Measurements from ENCODE around the gene GALNT15. TPM values are rescaled to one million over a fixed set of nuclear protein-coding genes. Genes with fewer than 3 reads are reported as not detected.
A peak's percentile ranks its signal among the peaks of the same experiment; 100 is the strongest.

GALNT15 gene
- total RNA-seq, 2 experiments from 2014 or later = not detected

DNA sequence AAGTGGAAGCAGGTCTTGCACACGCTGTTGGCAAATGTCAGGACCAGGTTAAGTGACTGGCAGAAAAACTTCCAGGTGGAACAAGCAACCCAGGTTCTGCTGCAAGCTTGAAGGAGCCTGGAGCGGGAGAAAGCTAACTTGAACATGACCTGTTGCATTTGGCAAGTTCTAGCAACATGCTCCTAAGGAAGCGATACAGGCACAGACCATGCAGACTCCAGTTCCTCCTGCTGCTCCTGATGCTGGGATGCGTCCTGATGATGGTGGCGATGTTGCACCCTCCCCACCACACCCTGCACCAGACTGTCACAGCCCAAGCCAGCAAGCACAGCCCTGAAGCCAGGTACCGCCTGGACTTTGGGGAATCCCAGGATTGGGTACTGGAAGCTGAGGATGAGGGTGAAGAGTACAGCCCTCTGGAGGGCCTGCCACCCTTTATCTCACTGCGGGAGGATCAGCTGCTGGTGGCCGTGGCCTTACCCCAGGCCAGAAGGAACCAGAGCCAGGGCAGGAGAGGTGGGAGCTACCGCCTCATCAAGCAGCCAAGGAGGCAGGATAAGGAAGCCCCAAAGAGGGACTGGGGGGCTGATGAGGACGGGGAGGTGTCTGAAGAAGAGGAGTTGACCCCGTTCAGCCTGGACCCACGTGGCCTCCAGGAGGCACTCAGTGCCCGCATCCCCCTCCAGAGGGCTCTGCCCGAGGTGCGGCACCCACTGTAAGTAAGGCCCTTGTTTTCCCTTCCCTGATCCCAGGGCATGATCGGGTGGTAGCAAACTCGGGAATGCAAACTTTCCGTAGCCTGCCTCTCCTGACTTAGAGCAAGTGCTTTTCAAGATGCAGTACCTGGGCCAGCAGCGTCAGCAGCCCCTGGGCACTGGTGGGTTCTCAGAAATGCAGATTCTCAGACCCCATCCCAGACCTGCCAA is 759 bp downstream of the GALNT15 start:
- DNase-seq = no peak
- Mint-ChIP-seq H3K9me3 (no peaks in the 10 kb centered on the region), H3K4me3 (no peak overlapping the region), H3K36me3 (ENCODE audit: low read depth) (no peaks in the 10 kb centered on the region), H3K27ac (no peak overlapping the region), H3K4me1 (no peaks in the 10 kb centered on the region), H3K27me3 (peaks cover 29% of the 10 kb centered on the region)
- CTCF ChIA-PET = interaction anchor here (1.0 kb wide), 1 partner anchor 126 kb away, joined by 3 read pairs; no protein-coding TSS in a partner anchor
- POLR2A ChIA-PET = no interaction called here

DNA sequence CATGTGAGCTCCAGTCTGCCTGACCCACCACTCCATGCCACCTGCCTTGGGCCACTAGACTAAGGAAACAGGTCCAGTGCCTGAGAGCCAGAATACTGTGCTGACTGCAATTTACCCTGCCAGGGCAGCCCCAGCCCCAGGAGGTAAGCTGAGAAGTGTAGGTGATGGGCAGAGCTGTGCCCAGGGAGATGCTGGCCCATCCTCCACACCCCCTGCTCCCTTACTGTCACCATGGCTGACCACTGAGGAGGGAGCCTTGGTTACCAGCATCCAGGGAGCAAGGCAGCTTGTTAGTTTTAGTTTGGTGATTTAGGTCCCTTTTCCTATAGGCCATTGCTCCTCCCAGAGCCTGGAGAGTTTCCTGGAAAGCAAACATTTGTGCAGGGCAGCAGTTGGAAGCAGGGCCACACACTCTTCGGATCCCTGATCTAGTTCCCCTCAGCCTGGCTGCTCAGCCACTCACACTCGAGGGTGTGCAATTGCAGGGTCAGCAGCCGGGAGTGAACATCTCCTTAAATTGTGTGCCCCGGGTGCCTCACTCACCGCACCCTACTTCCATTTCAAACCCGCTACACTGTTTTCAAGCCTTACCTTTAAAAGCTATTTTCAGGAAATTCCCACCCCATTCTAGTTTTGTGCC is 2.0 kb downstream of the GALNT15 start:
- no peak for DNase-seq
- Mint-ChIP-seq H3K4me1 (no peaks in the 10 kb centered on the region), H3K36me3 (ENCODE audit: low read depth) (no peaks in the 10 kb centered on the region), H3K9me3 (no peaks in the 10 kb centered on the region), H3K4me3 (no peak overlapping the region), H3K27ac (no peak overlapping the region), H3K27me3 (peaks cover 29% of the 10 kb centered on the region)
- CTCF ChIA-PET = interaction anchor here (1.0 kb wide), 1 partner anchor 127 kb away, joined by 7 read pairs; no protein-coding TSS in a partner anchor
- POLR2A ChIA-PET = no interaction called here

DNA sequence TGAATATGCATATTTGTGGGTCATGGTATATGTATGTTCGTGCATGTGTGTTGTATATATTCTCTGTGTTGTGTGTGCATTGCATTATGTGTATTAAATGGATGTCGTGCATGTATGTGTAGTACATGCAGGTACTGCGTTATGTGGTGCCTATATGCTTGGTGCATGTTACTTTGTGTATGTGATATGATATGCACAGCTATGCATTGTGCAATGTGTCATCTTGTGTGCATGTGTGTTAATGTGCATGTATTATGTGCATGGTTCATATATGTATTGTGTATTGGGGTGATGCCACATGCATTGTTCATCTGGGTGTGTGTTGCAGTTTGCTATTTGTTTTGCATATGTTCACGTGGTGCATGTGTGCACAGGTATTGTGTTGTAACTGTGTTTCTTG is 2.9 kb downstream of the GALNT15 start:
- Mint-ChIP-seq H3K27ac (no peak overlapping the region), H3K27me3 (peaks cover 29% of the 10 kb centered on the region), H3K9me3 (no peaks in the 10 kb centered on the region), H3K4me3 (no peak overlapping the region), H3K4me1 (no peaks in the 10 kb centered on the region), H3K36me3 (ENCODE audit: low read depth) (no peaks in the 10 kb centered on the region)
- CTCF ChIA-PET = no interaction called here
- no peak for DNase-seq
- POLR2A ChIA-PET = no interaction called here

DNA sequence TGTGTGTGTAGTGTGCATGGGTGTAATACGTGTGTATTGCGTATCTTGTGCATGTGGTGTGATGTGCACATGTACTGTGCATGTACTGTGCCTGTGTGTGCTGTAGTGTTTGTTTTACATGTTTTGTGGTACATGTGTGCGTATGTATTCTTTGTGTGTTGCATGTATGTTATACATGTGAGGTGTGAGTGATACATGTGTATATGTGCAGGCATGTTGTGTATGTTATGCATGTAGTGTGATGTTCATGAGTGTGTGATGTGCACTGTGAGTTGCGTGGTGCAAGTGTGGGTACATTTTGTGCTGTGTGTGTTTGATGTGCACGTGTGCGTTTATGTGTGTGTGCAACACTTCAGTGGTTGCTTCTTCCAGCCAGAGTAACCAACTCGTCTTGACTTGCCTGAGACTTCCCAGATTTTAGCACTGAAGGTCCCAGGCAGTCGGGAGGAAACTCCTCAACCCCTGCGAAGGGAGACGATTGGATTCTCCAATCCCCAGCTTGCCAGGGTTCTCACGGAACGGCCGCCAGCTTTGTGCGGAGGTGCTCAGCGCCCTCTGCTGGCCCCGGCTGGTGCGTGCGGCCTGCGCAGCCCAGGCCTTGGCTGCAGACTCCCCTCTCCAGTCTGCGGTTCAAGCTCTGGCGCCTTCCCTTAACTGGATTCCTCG is 3.6 kb downstream of the GALNT15 start:
- H3K36me3 Mint-ChIP-seq (ENCODE audit: low read depth) = no peaks in the 10 kb centered on the region
- ChIA-PET CTCF (interaction anchor here (0.6 to 1.9 kb wide), 17 partner anchors 10 to 462 kb away, joined by 3 to 21 read pairs (median 3); no protein-coding TSS in a partner anchor), POLR2A (interaction anchor here (1.5 kb wide), 1 partner anchor 130 kb away, joined by 3 read pairs; no protein-coding TSS in a partner anchor)
- no peak overlapping the region for H3K27ac Mint-ChIP-seq
- no peak overlapping the region for H3K4me3 Mint-ChIP-seq
- peak; percentile 63 for DNase-seq
- no peaks in the 10 kb centered on the region for H3K4me1 Mint-ChIP-seq
- H3K9me3 Mint-ChIP-seq = no peaks in the 10 kb centered on the region
- peaks cover 29% of the 10 kb centered on the region for H3K27me3 Mint-ChIP-seq

DNA sequence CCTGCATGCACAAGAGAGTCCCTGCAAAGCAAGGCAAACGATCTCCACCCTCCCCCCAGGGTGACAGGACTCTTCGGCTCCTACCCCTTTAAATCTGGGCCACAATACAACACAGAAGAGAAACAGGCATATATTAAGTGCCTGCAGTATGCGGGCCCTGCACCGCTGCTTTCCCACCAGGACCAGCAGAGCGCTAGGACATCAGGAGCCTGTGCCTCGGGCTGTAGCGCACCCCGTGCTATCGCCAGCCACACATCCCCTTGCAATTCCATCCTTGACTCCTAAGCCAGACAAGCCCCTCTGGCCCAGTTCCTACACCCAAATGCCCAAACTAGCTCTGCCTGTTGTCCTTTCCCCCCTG is 4.1 kb downstream of the GALNT15 start:
- POLR2A ChIA-PET = interaction anchor here (1.5 kb wide), 1 partner anchor 131 kb away, joined by 3 read pairs; no protein-coding TSS in a partner anchor
- Mint-ChIP-seq H3K27me3 (peaks cover 26% of the 10 kb centered on the region), H3K36me3 (ENCODE audit: low read depth) (no peaks in the 10 kb centered on the region), H3K4me1 (no peaks in the 10 kb centered on the region), H3K27ac (no peak overlapping the region), H3K9me3 (no peaks in the 10 kb centered on the region), H3K4me3 (no peak overlapping the region)
- CTCF ChIA-PET = interaction anchor here (0.7 to 1.9 kb wide), 14 partner anchors 10 to 363 kb away, joined by 3 to 21 read pairs (median 3); no protein-coding TSS in a partner anchor
- no peak for DNase-seq

DNA sequence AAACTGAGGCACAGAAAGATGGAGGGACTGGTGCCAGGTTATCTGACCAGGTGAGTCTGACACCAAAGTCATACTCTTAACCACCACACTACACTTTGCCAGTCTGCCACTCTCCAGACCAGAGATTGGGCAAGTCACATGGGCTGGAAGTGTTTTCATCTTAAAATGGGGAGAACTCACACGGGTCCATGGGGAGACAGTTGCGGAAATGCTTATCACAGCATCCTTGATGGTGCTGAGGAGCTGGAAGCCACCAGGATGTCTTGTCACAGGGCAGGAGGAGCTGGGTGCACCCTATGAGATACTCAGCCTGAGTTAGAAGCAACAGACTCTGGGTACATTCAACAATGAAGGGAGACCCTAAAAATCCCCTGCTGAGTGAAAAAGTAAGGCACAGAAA is 4.8 kb downstream of the GALNT15 start:
- POLR2A ChIA-PET = interaction anchor here (1.5 kb wide), 1 partner anchor 131 kb away, joined by 3 read pairs; no protein-coding TSS in a partner anchor
- Mint-ChIP-seq H3K4me1 (no peaks in the 10 kb centered on the region), H3K27me3 (peaks cover 21% of the 10 kb centered on the region), H3K36me3 (ENCODE audit: low read depth) (no peaks in the 10 kb centered on the region), H3K4me3 (no peak overlapping the region), H3K27ac (no peak overlapping the region), H3K9me3 (no peaks in the 10 kb centered on the region)
- CTCF ChIA-PET = interaction anchor here (0.8 to 1.9 kb wide), 6 partner anchors 10 to 135 kb away, joined by 3 to 21 read pairs (median 4); no protein-coding TSS in a partner anchor
- no peak for DNase-seq

DNA sequence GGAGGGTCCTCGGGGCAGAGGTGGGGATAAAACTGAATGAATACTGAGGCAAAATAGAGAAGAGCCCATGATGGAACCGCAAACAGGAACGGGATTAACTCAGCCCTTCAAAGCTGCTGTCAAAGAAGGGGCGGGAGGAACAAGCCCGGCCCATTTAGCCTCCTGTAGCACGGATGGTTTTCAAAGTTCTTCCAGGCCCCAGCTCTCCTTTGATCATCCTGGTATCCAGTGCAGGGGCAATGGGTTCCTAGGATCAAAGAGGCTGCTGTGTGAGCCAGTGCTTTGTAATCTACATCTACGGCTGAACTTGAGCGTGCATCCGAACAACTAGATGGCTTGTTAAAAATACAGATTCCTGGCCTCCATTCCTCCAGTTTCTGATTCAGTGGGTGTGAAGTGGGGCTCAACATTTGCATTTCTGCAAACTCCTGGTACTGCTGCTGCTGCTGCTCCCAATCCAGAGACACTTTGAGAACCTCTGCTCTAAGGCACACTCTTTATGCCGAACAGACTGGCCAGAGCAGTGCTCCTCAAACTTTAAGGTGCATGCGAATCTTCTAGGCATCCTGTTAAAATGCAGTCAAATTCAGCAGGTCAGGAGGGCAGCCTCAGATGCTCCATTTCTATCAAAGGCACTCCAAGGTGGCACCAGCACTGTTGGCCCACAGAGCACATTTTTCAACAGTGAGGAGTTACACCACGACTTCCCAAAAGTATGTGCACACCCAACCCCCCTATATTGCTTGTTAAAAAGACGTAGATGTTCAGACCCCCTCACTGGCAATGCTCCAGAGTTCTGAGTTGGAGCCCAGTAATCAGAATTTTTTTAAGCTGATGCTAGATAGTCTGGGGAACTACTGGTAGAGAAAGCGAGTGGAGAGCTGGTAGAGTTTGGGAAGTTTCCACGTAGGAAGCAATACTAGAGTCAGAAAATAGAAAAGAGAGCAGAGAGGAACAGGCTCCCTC is 5.6 kb downstream of the GALNT15 start:
- no peaks in the 10 kb centered on the region for H3K9me3 Mint-ChIP-seq
- H3K27ac Mint-ChIP-seq = no peak overlapping the region
- H3K36me3 Mint-ChIP-seq (ENCODE audit: low read depth) = no peaks in the 10 kb centered on the region
- no peaks in the 10 kb centered on the region for H3K4me1 Mint-ChIP-seq
- no peak for DNase-seq
- no peak overlapping the region for H3K4me3 Mint-ChIP-seq
- POLR2A ChIA-PET = no interaction called here
- CTCF ChIA-PET = interaction anchor here (1.0 to 1.9 kb wide), 4 partner anchors 8 to 131 kb away, joined by 3 to 7 read pairs (median 4); no protein-coding TSS in a partner anchor
- peaks cover 17% of the 10 kb centered on the region for H3K27me3 Mint-ChIP-seq

DNA sequence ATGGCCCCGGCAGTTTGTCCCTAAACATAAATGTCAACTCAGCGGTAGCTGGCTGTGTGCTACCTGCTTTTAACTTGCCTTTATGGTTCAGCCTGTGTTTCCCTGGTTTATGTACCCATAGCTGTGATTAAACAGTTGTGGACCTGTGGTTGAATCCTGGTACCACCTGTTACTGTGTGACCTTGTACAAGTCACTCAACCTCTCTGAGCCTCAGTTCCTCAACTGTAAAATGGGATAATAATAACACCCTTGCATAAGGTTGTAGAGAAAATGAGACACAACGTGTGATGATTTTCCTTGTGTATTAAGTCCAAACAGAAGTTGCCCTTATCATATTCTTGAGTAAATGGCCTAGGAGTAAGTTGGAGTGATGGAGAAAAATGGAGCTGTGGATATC is 6.3 kb downstream of the GALNT15 start:
- Mint-ChIP-seq H3K9me3 (no peaks in the 10 kb centered on the region), H3K27me3 (peaks cover 17% of the 10 kb centered on the region), H3K36me3 (ENCODE audit: low read depth) (no peaks in the 10 kb centered on the region), H3K4me3 (no peak overlapping the region), H3K4me1 (no peaks in the 10 kb centered on the region), H3K27ac (no peak overlapping the region)
- ChIA-PET POLR2A (no interaction called here), CTCF (interaction anchor here (1.0 to 1.3 kb wide), 2 partner anchors 9 to 131 kb away, joined by 4 to 5 read pairs; no protein-coding TSS in a partner anchor)
- no peak for DNase-seq

DNA sequence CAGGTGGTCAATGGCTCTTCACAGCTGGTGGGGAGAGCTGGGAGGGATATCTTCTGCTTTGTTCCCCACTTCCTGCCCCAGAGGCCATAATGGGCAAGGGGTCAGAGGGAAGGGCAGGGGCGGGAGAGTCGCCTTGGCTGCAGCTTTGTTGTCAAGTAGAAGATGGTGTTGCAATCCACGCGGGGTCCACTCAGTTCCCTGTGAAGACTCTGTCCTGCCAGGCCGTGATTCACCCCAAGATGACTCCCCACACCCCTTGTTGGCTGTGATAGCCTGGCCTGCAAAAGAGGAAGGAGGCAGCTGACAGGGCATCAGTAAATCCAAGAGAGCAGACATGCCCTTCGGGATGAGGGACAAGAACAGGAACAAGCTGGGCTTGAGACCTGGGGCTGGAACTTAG is 6.9 kb downstream of the GALNT15 start:
- no peak for DNase-seq
- peaks cover 1% of the 10 kb centered on the region for H3K4me1 Mint-ChIP-seq
- ChIA-PET CTCF (interaction anchor here (1.0 to 1.3 kb wide), 2 partner anchors 9 to 132 kb away, joined by 4 to 5 read pairs; no protein-coding TSS in a partner anchor), POLR2A (no interaction called here)
- H3K36me3 Mint-ChIP-seq (ENCODE audit: low read depth) = no peaks in the 10 kb centered on the region
- H3K27ac Mint-ChIP-seq = no peak overlapping the region
- H3K27me3 Mint-ChIP-seq = peaks cover 14% of the 10 kb centered on the region
- no peaks in the 10 kb centered on the region for H3K9me3 Mint-ChIP-seq
- H3K4me3 Mint-ChIP-seq = no peak overlapping the region

DNA sequence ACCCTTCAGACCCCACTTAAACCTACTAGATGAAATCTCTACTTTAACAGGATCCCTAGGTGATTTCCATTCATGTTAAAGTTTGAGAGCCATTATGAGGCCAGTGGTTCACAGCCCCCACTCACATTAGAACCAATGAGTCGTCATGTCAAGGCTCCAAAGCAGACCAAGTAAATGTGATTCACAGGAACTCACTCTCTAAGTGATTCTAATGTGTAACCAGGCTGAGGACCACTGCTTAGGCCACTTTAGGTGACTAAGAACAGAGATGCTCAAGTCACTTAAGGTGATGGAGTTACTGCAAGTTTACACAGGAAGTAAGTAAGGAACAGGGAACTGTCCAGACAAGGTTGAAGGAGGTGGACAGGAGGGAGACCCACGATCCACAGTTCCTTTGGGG is 7.7 kb downstream of the GALNT15 start:
- ChIA-PET CTCF (no interaction called here), POLR2A (no interaction called here)
- Mint-ChIP-seq H3K9me3 (no peaks in the 10 kb centered on the region), H3K36me3 (ENCODE audit: low read depth) (no peaks in the 10 kb centered on the region), H3K27me3 (peaks cover 9% of the 10 kb centered on the region), H3K27ac (no peak overlapping the region), H3K4me3 (no peak overlapping the region), H3K4me1 (peaks cover 4% of the 10 kb centered on the region)
- no peak for DNase-seq

DNA sequence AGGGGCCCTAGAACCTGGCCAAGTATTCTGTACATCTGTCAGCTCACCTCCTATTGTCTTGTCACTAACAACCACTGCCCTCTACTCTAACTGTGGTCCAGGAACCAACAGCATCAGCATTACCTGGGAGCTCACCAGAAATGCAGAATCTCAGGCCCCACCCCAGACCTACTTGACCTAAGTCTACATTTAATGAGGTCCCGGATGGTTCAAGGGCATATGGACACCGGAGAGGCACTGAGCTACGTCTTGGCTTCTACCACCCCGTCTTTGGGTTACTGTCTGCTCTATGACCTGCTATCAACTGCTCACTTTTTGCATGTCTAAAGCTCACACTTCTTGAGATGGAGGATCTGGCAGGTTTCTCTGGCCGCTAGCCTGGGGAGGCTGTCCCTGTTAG is 8.1 kb downstream of the GALNT15 start:
- CTCF ChIA-PET = interaction anchor here (1.2 kb wide), 1 partner anchor 133 kb away, joined by 4 read pairs; no protein-coding TSS in a partner anchor
- Mint-ChIP-seq H3K27me3 (peaks cover 5% of the 10 kb centered on the region), H3K27ac (no peak overlapping the region), H3K4me3 (no peak overlapping the region), H3K36me3 (ENCODE audit: low read depth) (no peaks in the 10 kb centered on the region), H3K4me1 (peaks cover 4% of the 10 kb centered on the region), H3K9me3 (no peaks in the 10 kb centered on the region)
- DNase-seq = no peak
- POLR2A ChIA-PET = no interaction called here

DNA sequence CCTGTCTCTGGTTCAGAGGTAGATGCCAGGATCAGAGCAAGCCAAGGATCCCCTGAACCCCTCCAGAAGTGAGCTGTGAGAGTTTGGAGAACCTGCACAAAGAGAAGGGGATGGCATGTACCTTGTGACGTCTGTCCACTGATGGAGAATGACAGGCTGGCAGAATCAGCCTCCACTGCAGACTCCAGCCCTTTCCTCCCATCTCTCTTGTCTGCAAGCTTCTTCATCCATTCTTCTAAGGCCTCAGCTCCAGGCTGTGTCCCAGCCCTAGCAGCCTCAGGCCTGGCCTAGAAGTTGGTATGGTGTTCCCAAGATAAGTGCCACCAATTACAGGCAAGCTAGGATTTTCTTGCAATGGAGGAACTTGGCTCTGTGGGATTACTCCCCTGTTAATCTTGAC is 8.6 kb downstream of the GALNT15 start:
- ChIA-PET CTCF (interaction anchor here (1.2 kb wide), 1 partner anchor 134 kb away, joined by 4 read pairs; no protein-coding TSS in a partner anchor), POLR2A (no interaction called here)
- Mint-ChIP-seq H3K27ac (no peak overlapping the region), H3K4me3 (no peak overlapping the region), H3K36me3 (ENCODE audit: low read depth) (no peaks in the 10 kb centered on the region), H3K9me3 (no peaks in the 10 kb centered on the region), H3K27me3 (peaks cover under 1% of the 10 kb centered on the region), H3K4me1 (peaks cover 4% of the 10 kb centered on the region)
- DNase-seq = no peak
